Cardiac fibroblast (primary cell): ENCODE results near the gene NOS2.

Experiments
- DNase-seq, 2 donors: peaks; one replicate each; pipeline versions ENCODE4 v3.0.0 to v3.0.0-alpha.2; 2010; ENCODE audit warnings: low read depth in 2 of 2
- H3K4me3 ChIP-seq, 2 donors: replicated peaks in 1 of 2; 1 replicate in 1 of 2; 2 replicates in 1 of 2; pipeline ENCODE4 v1.5.1; 2011; ENCODE audit warnings: low read depth in 2 of 2, low read length in 2 of 2, mild to moderate bottlenecking in 2 of 2, moderate library complexity in 1 of 2
- TF ChIP-seq, protein P1 (sequence below): IDR thresholded peaks from one replicate; pipeline ENCODE4 v1.5.1; 2011; ENCODE audit warnings: low read depth, mild to moderate bottlenecking, low read length, inconsistent platforms

NOS2 gene

DNA sequence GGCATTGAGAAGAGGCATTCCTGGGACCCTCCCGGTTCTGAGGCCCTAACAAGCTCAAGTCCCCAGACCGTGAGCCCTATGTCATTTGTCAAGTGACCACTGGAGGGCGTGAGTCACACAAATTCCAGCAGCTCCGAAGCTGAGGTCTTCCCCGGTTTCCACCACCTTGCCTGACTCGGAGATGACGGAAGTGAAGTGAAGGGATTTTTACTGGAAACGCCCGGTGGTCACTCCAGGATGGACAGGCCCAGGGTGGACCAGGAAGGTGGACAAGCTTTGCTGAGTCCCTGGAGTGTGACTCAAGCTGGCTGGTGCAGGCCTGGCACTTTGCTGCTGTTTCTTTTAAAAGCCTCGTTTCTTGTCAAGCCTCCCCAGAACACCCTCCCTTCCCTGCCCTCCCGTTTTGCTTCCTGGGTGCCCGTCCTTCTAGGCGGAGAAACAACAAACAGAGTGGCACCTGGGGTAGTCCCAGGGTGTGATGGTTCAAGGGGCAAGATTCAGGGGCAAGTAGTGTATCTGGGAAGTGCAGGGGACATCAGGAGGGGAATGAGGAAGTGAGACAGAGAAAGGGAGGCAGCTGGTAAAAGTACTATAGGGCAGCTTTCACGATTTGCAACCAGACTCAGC lies 5.3 kb upstream of the NOS2 start:
- DNase-seq, result peak; percentile 92 to 93
- TF ChIP-seq, protein P1, sequence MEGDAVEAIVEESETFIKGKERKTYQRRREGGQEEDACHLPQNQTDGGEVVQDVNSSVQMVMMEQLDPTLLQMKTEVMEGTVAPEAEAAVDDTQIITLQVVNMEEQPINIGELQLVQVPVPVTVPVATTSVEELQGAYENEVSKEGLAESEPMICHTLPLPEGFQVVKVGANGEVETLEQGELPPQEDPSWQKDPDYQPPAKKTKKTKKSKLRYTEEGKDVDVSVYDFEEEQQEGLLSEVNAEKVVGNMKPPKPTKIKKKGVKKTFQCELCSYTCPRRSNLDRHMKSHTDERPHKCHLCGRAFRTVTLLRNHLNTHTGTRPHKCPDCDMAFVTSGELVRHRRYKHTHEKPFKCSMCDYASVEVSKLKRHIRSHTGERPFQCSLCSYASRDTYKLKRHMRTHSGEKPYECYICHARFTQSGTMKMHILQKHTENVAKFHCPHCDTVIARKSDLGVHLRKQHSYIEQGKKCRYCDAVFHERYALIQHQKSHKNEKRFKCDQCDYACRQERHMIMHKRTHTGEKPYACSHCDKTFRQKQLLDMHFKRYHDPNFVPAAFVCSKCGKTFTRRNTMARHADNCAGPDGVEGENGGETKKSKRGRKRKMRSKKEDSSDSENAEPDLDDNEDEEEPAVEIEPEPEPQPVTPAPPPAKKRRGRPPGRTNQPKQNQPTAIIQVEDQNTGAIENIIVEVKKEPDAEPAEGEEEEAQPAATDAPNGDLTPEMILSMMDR, result peak; percentile 76
- peak overlapping the region in 1 of 2 donors; percentile 39 for H3K4me3 ChIP-seq

DNA sequence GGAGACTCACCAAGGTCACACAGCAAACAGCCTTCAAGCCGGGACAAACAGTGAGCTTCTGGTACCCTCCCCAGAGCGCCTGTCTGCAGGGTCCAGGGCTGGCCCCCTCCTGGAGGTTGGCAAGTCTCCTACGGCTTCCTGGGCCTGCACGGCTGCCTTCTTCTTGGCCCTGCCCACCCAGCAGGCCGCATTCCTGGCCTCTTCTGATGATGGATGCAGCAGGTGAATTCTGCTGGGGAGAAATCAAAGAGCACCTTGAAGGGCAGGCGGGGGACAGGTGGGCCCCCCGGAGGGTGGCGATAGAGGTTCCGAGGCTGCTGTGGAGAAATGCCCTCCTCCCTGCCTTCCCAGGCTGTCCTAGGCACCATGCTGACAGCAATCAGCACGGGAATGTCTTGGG lies 3.8 kb upstream of the NOS2 start:
- TF ChIP-seq, protein P1, result no peak
- H3K4me3 ChIP-seq, result no peak overlapping the region
- no peak for DNase-seq

DNA sequence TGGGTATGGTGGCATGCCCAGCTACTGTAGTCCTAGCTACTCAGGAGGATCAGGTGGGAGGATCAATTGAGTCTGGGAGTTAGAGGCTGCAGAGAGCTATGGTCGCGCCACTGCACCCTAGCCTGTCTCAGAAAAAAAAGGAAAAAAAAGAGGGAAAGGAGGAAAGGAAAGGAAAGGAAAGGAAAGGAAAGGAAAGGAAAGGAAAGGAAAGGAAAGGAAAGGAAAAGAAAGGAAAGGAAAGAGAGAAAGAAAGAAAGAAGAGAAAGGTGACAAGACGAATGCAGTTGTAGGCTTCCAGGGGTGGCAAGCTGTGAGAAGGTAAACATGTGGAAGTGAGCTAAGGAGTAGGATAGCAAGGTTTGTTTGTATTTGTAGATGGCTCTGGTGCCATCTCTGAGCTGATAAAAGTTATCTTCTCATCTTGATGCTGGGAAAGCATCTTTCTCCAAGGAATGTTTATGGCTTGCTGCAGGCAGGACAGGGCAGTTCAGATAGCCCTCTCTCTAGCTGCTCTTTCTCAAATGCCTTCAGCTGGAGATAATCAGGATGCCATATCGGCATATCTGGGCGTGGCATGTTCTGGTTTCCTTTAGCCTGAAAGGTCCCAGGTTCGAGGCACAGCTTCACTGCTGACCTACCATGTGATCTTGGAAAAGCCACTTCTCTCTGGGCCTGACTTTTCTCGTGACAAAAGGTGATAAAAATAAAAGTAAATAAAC lies 2.8 kb upstream of the NOS2 start:
- H3K4me3 ChIP-seq, result no peak overlapping the region

DNA sequence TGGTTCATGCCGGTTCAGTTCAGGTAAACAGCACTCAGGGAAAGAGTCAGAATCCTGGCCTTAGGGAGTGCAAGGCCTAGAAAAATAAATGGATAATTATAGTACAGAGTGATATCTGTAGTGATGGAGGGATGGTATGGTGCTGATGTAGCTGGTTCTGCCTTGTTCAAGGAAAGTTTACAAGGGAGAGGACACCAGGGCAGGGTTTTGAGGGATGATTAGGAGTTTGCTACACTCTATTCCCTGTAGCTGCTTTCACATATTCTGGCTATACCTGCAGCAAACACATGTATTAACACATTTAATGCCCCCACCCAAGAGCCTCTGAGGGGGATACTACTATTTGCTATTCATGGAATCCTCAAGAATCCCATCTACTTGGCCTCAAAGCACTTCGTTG lies 1.7 kb upstream of the NOS2 start:
- TF ChIP-seq, protein P1, result no peak
- no peak overlapping the region for H3K4me3 ChIP-seq
- no peak for DNase-seq

More for the DNA sequence above, 2.8 kb upstream of the NOS2 start:
- no peak for DNase-seq
- TF ChIP-seq, protein P1, result no peak

DNA sequence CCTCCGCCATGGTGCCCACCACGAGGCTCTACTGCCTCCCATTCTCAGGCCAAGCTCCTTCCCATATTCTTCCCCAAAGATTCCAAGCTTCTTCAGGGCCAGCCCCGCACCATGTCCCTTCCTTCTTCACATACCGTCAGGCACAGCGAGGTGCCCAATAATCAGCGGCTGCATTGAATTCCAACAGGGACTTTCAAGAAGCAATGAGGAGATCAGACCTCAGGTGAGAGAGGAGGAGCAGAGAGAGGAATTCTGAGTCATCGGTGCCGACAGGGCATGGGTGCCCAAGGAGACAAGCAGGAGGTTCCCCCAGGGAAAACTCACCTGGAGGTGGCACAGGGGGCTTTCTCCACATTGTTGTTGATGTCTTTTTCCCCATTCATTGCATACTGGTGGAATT lies 2.0 kb downstream of the NOS2 start:
- TF ChIP-seq, protein P1, result no peak
- no peak for DNase-seq
- no peak overlapping the region for H3K4me3 ChIP-seq

DNA sequence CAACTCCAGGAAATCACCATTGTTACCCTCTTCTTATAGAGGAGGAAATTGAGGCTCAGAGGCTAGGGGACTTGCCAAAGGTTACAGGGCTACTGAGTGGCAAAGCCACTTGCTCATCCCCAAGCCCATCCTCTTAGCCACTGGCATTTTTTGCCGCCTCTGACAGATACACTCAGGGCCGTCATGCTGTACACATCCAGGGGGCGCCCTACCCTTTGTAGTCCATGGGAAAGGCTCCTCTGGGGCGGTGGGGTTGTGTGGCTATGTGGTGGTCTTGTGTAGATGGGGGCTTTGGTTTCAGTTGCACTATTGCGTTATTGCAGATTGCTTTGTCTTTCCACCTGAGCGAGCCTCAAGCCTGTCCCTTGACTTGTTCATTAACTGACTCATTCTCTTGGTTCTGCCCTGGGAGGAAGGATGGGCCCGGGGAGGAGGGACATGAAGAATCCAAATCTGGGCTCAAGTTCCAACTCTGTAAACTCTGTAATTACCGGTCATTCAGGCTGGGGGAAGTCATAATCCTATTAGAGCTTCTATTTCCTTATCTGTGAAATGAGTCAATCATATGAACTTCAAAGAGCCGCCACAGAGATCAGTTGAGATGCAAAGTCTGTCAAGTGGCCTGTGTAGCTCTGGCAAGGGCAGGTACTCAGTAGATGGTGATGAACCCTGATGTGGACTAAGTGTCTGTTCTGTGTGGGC lies 2.8 kb downstream of the NOS2 start:
- no peak overlapping the region for H3K4me3 ChIP-seq
- TF ChIP-seq, protein P1, result peak; percentile 1
- DNase-seq, result no peak
